ENCODE results near the gene PSAT1. TPM values are rescaled to one million over a fixed set of nuclear protein-coding genes. Genes with fewer than 3 reads are reported as not detected.
A peak's percentile ranks its signal among the peaks of the same experiment; 100 is the strongest.

PSAT1 gene
- total and polyA plus RNA-seq, 2 of the 13 experiments (the other 11 are each of a cell fraction or from before 2014, with no cell fraction given): 135 to 229 TPM

DNA sequence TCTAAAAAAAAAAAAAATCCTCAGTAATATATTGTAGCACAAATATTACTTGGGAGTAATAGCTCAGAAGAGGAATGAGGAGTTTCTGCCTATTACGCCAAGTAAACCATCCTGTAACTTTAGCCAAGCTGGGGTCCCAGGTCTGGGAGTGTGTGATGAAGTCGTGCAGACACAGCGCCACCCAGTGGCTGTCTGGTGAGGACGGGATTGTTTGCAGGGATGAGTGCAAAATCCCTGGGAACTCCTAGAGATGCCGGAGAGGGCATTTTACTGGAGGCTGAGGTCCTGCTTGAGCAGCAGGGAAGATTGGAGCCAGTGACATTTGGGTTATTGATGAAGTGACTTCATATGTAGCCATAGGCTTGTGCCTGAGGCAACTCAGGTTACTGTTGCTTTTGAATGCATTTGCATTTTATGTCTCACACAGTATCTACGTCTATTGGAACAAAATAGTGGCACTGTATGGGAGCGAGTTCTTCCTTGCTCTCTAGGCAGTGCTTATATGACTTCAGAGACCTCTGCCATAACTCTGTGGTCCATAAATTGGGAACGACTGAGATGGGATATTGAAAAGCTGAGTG, 72.8 kb downstream of the PSAT1 start (continued):
- TF ChIP-seq RORA (CRISPR knock-in tag; IDR thresholded peaks at IDR 0.05) (no peak), ZNF598 (CRISPR knock-in tag; IDR thresholded peaks at IDR 0.05; ENCODE audit: borderline replicate concordance) (no peak), FOXO1 (CRISPR knock-in tag; IDR thresholded peaks at IDR 0.05) (no peak), FOSL2 (CRISPR knock-in tag; IDR thresholded peaks at IDR 0.05) (0 out of 2 replicates have a peak, but pooled peaks have one; percentile 19), STAG1 (CRISPR knock-in tag; IDR thresholded peaks at IDR 0.05) (peak; percentile 95), ZNF101 (CRISPR knock-in tag; IDR thresholded peaks at IDR 0.05; ENCODE audit: borderline replicate concordance, low read depth) (no peak), SMAD3 (CRISPR knock-in tag; IDR thresholded peaks at IDR 0.05) (no peak), ZNF766 (CRISPR knock-in tag; IDR thresholded peaks at IDR 0.05; ENCODE audit: borderline replicate concordance) (no peak), FLYWCH1 (CRISPR knock-in tag; IDR thresholded peaks at IDR 0.05) (no peak)
- TF ChIP-seq, protein P1, sequence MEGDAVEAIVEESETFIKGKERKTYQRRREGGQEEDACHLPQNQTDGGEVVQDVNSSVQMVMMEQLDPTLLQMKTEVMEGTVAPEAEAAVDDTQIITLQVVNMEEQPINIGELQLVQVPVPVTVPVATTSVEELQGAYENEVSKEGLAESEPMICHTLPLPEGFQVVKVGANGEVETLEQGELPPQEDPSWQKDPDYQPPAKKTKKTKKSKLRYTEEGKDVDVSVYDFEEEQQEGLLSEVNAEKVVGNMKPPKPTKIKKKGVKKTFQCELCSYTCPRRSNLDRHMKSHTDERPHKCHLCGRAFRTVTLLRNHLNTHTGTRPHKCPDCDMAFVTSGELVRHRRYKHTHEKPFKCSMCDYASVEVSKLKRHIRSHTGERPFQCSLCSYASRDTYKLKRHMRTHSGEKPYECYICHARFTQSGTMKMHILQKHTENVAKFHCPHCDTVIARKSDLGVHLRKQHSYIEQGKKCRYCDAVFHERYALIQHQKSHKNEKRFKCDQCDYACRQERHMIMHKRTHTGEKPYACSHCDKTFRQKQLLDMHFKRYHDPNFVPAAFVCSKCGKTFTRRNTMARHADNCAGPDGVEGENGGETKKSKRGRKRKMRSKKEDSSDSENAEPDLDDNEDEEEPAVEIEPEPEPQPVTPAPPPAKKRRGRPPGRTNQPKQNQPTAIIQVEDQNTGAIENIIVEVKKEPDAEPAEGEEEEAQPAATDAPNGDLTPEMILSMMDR (CRISPR knock-in tag; IDR thresholded peaks at IDR 0.05): peak; percentile 92
- TF ChIP-seq, protein P2, sequence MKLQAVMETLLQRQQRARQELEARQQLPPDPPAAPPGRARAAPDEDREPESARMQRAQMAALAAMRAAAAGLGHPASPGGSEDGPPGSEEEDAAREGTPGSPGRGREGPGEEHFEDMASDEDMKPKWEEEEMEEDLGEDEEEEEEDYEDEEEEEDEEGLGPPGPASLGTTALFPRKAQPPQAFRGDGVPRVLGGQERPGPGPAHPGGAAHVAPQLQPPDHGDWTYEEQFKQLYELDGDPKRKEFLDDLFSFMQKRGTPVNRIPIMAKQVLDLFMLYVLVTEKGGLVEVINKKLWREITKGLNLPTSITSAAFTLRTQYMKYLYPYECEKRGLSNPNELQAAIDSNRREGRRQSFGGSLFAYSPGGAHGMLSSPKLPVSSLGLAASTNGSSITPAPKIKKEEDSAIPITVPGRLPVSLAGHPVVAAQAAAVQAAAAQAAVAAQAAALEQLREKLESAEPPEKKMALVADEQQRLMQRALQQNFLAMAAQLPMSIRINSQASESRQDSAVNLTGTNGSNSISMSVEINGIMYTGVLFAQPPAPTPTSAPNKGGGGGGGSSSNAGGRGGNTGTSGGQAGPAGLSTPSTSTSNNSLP (IDR thresholded peaks at IDR 0.05; ENCODE audit: low read depth, low read length): no peak
- TF ChIP-seq, protein P3, sequence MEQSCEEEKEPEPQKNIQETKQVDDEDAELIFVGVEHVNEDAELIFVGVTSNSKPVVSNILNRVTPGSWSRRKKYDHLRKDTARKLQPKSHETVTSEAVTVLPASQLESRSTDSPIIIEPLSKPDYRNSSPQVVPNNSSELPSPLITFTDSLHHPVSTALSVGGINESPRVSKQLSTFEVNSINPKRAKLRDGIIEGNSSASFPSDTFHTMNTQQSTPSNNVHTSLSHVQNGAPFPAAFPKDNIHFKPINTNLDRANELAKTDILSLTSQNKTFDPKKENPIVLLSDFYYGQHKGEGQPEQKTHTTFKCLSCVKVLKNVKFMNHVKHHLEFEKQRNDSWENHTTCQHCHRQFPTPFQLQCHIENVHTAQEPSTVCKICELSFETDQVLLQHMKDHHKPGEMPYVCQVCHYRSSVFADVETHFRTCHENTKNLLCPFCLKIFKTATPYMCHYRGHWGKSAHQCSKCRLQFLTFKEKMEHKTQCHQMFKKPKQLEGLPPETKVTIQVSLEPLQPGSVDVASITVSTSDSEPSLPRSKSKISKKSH (CRISPR knock-in tag; IDR thresholded peaks at IDR 0.05; ENCODE audit: borderline replicate concordance): no peak

Measured in HepG2 (cell line).